Measurements from ENCODE around the gene ZSCAN18.

ZSCAN18 gene

GRCh38 chr19:58056261-58056660 lies 41.8 kb downstream of the ZSCAN18 start:
- no peaks in the 10 kb centered on the region for H3K4me1 ChIP-seq (ENCODE audit: insufficient read depth, low read length, severe bottlenecking)
- 0 out of 2 replicates have a peak, but pooled peaks cover 4% of the 10 kb centered on the region for H3K9me3 ChIP-seq (ENCODE audit: low read length)
- no peaks in the 10 kb centered on the region for H3K9me2 ChIP-seq (ENCODE audit: low read depth, low read length)
- H3K27ac ChIP-seq (ENCODE audit: low read depth, low read length, poor library complexity, severe bottlenecking): no peak overlapping the region
- no peaks in the 10 kb centered on the region for H3K27me3 ChIP-seq (ENCODE audit: insufficient read depth, low read length)
- H3K4me2 ChIP-seq (ENCODE audit: low read length): no peak overlapping the region
- no peak overlapping the region for H2AFZ ChIP-seq (ENCODE audit: low read length)
- H3K4me3 ChIP-seq (ENCODE audit: low read depth, low read length, poor library complexity, severe bottlenecking): no peak overlapping the region
- no peak overlapping the region for H3K9ac ChIP-seq (ENCODE audit: low read length)
- no peaks in the 10 kb centered on the region for H3K79me2 ChIP-seq (ENCODE audit: insufficient read depth, low read length)
- H4K20me1 ChIP-seq (ENCODE audit: insufficient read depth, low read length): no peaks in the 10 kb centered on the region
- TF ChIP-seq, protein P1, sequence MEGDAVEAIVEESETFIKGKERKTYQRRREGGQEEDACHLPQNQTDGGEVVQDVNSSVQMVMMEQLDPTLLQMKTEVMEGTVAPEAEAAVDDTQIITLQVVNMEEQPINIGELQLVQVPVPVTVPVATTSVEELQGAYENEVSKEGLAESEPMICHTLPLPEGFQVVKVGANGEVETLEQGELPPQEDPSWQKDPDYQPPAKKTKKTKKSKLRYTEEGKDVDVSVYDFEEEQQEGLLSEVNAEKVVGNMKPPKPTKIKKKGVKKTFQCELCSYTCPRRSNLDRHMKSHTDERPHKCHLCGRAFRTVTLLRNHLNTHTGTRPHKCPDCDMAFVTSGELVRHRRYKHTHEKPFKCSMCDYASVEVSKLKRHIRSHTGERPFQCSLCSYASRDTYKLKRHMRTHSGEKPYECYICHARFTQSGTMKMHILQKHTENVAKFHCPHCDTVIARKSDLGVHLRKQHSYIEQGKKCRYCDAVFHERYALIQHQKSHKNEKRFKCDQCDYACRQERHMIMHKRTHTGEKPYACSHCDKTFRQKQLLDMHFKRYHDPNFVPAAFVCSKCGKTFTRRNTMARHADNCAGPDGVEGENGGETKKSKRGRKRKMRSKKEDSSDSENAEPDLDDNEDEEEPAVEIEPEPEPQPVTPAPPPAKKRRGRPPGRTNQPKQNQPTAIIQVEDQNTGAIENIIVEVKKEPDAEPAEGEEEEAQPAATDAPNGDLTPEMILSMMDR (IDR thresholded peaks at IDR 0.05; ENCODE audit: low read length): no peak
- TF ChIP-seq EZH2 (IDR thresholded peaks at IDR 0.05; ENCODE audit: borderline replicate concordance, low read length): no peak
- no peaks in the 10 kb centered on the region for H3K36me3 ChIP-seq (ENCODE audit: insufficient read depth, low read length)
- H3F3A ChIP-seq (ENCODE audit: insufficient read depth, low read length): no peaks in the 10 kb centered on the region

DNA sequence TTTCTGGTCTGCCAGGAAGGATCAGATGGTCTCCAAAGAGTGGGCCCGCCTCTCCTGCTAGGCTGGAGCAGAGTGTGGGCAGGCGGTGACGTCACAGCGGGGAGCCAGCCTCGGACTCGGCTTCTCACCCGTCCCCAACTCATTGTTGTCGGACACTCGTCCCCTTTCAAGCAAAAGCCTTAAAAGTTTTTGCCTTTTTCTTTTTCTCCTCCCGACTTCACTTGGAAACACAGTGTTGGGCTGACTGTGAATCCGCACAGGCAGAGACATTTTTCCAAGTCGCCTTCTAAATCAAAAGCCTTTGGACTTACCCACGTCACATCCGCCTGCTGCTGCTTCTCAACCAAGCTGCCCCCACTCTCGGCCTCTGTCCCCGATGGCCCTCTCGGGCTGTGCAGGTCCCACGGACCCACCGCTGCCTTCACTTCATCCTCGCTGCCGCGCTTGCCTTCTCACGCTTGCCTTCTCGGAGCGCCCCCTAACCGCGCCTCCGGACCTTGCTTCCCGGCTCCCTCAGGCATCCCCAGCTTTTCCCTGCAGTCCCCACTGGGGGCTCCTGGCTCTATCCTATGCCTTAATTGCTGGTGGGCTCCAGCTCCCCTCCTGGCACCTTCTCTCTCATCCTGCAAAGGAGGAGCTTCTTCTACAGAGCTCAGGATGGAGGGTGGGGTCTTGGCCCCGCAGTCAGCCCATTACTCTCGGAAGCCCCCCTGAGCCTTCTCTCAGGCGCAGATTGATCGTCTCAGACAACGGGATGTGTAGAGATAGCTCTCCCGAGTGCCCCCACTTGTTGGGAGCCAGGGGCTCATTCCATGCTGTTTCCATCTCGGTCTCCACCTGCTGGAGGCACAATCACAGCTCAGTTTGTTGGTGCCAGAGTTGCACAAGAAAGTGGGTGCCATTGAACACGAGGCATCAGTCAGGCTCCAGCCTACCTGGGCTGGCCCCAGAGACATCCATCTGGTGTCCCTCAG lies 42.8 kb downstream of the ZSCAN18 start:
- Histone ChIP-seq H3K36me3 (ENCODE audit: insufficient read depth, low read length) (no peaks in the 10 kb centered on the region), H4K20me1 (ENCODE audit: insufficient read depth, low read length) (no peaks in the 10 kb centered on the region), H3K9ac (ENCODE audit: low read length) (no peak overlapping the region), H3K9me2 (ENCODE audit: low read depth, low read length) (no peaks in the 10 kb centered on the region), H3K27me3 (ENCODE audit: insufficient read depth, low read length) (no peaks in the 10 kb centered on the region), H3K79me2 (ENCODE audit: insufficient read depth, low read length) (no peaks in the 10 kb centered on the region), H3F3A (ENCODE audit: insufficient read depth, low read length) (no peaks in the 10 kb centered on the region), H3K4me2 (ENCODE audit: low read length) (no peak overlapping the region), H3K27ac (ENCODE audit: low read depth, low read length, poor library complexity, severe bottlenecking) (no peak overlapping the region), H3K9me3 (ENCODE audit: low read length) (0 out of 2 replicates have a peak, but pooled peaks cover 4% of the 10 kb centered on the region), H3K4me3 (ENCODE audit: low read depth, low read length, poor library complexity, severe bottlenecking) (no peak overlapping the region), H2AFZ (ENCODE audit: low read length) (no peak overlapping the region), H3K4me1 (ENCODE audit: insufficient read depth, low read length, severe bottlenecking) (no peaks in the 10 kb centered on the region)
- TF ChIP-seq, protein P1 (IDR thresholded peaks at IDR 0.05; ENCODE audit: low read length): no peak
- TF ChIP-seq EZH2 (IDR thresholded peaks at IDR 0.05; ENCODE audit: borderline replicate concordance, low read length): no peak

DNA sequence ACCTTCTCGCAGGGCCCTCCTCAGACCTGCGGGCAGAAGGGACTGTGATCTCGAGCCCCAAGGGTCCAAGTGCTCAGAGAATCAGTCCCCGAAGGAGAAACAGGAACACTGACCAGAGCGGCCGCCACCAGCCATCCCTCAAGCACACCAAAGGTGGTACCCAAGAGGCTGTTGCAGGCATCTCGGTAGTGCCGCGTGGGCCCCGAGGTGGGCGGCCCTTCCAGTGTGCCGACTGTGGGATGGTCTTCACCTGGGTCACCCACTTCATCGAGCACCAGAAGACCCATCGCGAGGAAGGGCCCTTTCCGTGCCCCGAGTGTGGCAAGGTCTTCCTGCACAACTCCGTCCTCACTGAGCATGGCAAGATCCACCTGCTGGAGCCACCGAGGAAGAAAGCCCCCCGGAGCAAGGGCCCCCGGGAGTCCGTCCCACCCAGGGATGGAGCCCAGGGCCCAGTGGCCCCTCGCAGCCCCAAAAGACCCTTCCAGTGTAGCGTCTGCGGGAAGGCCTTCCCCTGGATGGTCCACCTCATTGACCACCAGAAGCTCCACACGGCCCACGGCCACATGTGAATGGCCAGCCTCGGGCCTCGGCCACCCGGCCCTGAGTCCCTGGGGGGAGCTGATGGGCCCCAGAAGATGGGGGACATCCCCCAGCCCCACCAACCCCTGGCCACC lies 44.4 kb downstream of the ZSCAN18 start:
- TF ChIP-seq EZH2 (IDR thresholded peaks at IDR 0.05; ENCODE audit: borderline replicate concordance, low read length): no peak
- TF ChIP-seq, protein P1 (IDR thresholded peaks at IDR 0.05; ENCODE audit: low read length): no peak
- Histone ChIP-seq H3K9me2 (ENCODE audit: low read depth, low read length) (no peaks in the 10 kb centered on the region), H3K4me3 (ENCODE audit: low read depth, low read length, poor library complexity, severe bottlenecking) (no peak overlapping the region), H4K20me1 (ENCODE audit: insufficient read depth, low read length) (no peaks in the 10 kb centered on the region), H3K9me3 (ENCODE audit: low read length) (0 out of 2 replicates have a peak, but pooled peaks cover 3% of the 10 kb centered on the region), H3F3A (ENCODE audit: insufficient read depth, low read length) (no peaks in the 10 kb centered on the region), H3K4me2 (ENCODE audit: low read length) (no peak overlapping the region), H3K9ac (ENCODE audit: low read length) (no peak overlapping the region), H3K4me1 (ENCODE audit: insufficient read depth, low read length, severe bottlenecking) (no peaks in the 10 kb centered on the region), H3K79me2 (ENCODE audit: insufficient read depth, low read length) (no peaks in the 10 kb centered on the region), H3K36me3 (ENCODE audit: insufficient read depth, low read length) (no peaks in the 10 kb centered on the region), H2AFZ (ENCODE audit: low read length) (no peak overlapping the region), H3K27me3 (ENCODE audit: insufficient read depth, low read length) (no peaks in the 10 kb centered on the region), H3K27ac (ENCODE audit: low read depth, low read length, poor library complexity, severe bottlenecking) (no peak overlapping the region)

All from OCI-LY1 (cell line).